Lung (tissue), 12 donors: ENCODE measurements around the gene AGAP1. TPM values are rescaled to one million over a fixed set of nuclear protein-coding genes. Genes with fewer than 3 reads are reported as not detected.

Experiments
- ATAC-seq: fragments of 200-7000 bp; cut with Tn5 transposase; one replicate; pipeline ENCODE4 v1.9.1; 2020; ENCODE audit warnings: moderate number of reproducible peaks; ENCODE audit not compliant: insufficient read depth, low FRiP score
- DNase-seq, 3 donors: peaks; one replicate each; pipeline ENCODE4 v3.0.0-alpha.2; 2013 to 2017
- H3K27ac ChIP-seq, 2 donors: one replicate each; pipeline ENCODE4 v1.5.1; 2013; ENCODE audit warnings: mild to moderate bottlenecking in 2 of 2, moderate library complexity in 2 of 2, control low read depth in 1 of 2, inconsistent platforms in 1 of 2, low read depth in 1 of 2, low read length in 1 of 2
- H3K27me3 ChIP-seq, 3 donors: one replicate each; pipeline ENCODE4 v1.5.1; 2013; ENCODE audit warnings: low read length in 2 of 3; ENCODE audit not compliant: control insufficient read depth in 3 of 3, insufficient read depth in 3 of 3
- H3K36me3 ChIP-seq, 4 donors: one replicate each; pipeline ENCODE4 v1.5.1; 2013; ENCODE audit warnings: low read length in 4 of 4, mild to moderate bottlenecking in 1 of 4, moderate library complexity in 1 of 4; ENCODE audit not compliant: control insufficient read depth in 4 of 4, insufficient read depth in 4 of 4
- H3K4me1 ChIP-seq, 5 donors: one replicate each; pipeline ENCODE4 v1.5.1; 2013; ENCODE audit warnings: low read length in 5 of 5, mild to moderate bottlenecking in 2 of 5, moderate library complexity in 1 of 5; ENCODE audit not compliant: control insufficient read depth in 5 of 5, insufficient read depth in 5 of 5
- H3K4me3 ChIP-seq: one replicate; pipeline ENCODE4 v1.5.1; 2013; ENCODE audit warnings: mild to moderate bottlenecking, control low read depth, moderate library complexity
- H3K9ac ChIP-seq, 2 donors: one replicate each; pipeline ENCODE4 v1.5.1; 2013; ENCODE audit warnings: low read length in 2 of 2, control low read depth in 1 of 2; ENCODE audit not compliant: insufficient read depth in 1 of 2
- H3K9me3 ChIP-seq, 4 donors: one replicate each; pipeline ENCODE4 v1.5.1; 2013; ENCODE audit warnings: low read length in 3 of 4, mild to moderate bottlenecking in 1 of 4, moderate library complexity in 1 of 4; ENCODE audit not compliant: control insufficient read depth in 4 of 4, insufficient read depth in 3 of 4
- WGBS, 2 donors: extraction: QIAGEN DNeasy Blood & Tissue Kit; methylation state at CpG; one replicate each; pipeline ENCODE4 v1.1.7; 2013; 5-methylcytosine and 5-hydroxymethylcytosine counted together
- polyA plus RNA-seq, 2 donors: library from polyadenylated mRNA; stranded (reverse); fragments of 200-250 nt; gene quantifications; one replicate each; pipeline ENCODE4 v1.2.1, GENCODE V29; 2013
- total RNA-seq, 2 donors: library from RNA; depleted of rRNA in 1 of 2; stranded (reverse); fragments of >200 nt in 1 of 2; gene quantifications; one replicate each; pipeline ENCODE4 v1.2.1, GENCODE V29; 2014 to 2021
- TF ChIP-seq, protein P1 (sequence below): IDR thresholded peaks from 2 replicates; pipeline ENCODE4 v1.5.1; 2012; ENCODE audit warnings: mild to moderate bottlenecking; ENCODE audit errors: control extremely low read depth, extremely low read depth
- donor health status: control.
- donor health status: control.
- donor health status: Bipolar disorder and iron deficiency.
- donor health status: healthy.
- donor health status: DM: yes; HTN: yes; CAD: no.

Gene AGAP1
- total and polyA plus RNA-seq, 4 donors, result 6.6 to 39.4 (median 20.2) TPM

DNA sequence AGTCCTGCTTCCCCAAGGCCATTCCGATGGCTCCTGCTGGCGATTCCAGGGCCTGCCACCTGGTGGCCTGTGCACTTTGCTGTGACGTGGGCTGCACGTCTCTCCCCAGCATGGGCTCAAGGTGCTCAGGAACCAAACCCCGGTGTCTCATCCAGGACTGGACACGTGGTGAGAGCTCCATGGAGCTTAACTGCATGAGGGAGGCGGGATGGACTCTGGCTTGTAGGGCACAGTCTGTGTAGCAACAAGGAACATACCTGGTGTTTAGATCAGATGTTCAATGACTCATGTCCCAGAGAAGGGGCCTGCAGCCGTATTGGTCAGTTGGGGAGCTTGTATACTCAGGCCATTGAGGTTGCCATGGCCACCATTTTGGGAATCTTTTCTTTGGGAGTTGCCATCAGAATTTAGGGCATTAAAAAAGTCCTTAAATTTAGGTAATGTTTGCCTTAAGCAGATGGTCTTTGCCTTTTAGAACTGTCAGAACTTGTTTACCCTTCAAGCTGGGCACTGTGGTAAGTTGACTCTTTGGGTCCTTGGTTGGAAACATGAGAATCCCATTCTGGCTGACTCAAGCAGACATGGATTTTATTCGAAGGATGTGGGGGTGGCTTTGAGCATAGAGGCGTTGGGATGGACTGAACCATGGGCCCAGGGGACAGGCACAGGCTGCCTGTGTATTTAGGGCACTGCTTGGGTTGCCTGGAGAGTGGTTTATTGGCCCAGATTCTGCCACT lies 21.0 kb downstream of the AGAP1 start:
- no peaks in the 10 kb centered on the region for H3K27me3 ChIP-seq
- peak overlapping the region in 1 of 2 donors; percentile 55 for H3K27ac ChIP-seq
- no peak overlapping the region for H3K4me3 ChIP-seq
- ATAC-seq (no peak), DNase-seq (no peak)
- no peaks in the 10 kb centered on the region for H3K36me3 ChIP-seq
- TF ChIP-seq, protein P1, sequence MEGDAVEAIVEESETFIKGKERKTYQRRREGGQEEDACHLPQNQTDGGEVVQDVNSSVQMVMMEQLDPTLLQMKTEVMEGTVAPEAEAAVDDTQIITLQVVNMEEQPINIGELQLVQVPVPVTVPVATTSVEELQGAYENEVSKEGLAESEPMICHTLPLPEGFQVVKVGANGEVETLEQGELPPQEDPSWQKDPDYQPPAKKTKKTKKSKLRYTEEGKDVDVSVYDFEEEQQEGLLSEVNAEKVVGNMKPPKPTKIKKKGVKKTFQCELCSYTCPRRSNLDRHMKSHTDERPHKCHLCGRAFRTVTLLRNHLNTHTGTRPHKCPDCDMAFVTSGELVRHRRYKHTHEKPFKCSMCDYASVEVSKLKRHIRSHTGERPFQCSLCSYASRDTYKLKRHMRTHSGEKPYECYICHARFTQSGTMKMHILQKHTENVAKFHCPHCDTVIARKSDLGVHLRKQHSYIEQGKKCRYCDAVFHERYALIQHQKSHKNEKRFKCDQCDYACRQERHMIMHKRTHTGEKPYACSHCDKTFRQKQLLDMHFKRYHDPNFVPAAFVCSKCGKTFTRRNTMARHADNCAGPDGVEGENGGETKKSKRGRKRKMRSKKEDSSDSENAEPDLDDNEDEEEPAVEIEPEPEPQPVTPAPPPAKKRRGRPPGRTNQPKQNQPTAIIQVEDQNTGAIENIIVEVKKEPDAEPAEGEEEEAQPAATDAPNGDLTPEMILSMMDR, result no peak
- H3K9ac ChIP-seq, result no peak overlapping the region
- 89% methylated on average over 10 of the region's 10 CpGs for WGBS, 2 donors
- peaks cover 0 to 2% (median 0%) of the 10 kb centered on the region in 4 donors for H3K9me3 ChIP-seq
- H3K4me1 ChIP-seq, result peaks cover 0 to 33% (median 9%) of the 10 kb centered on the region in 5 donors

GRCh38 chr2:235515364-235515742 lies 21.5 kb downstream of the AGAP1 start:
- peaks cover 0 to 33% (median 9%) of the 10 kb centered on the region in 5 donors for H3K4me1 ChIP-seq
- no peak overlapping the region for H3K9ac ChIP-seq
- H3K27ac ChIP-seq, result no peak overlapping the region
- H3K9me3 ChIP-seq, result peaks cover 0 to 2% (median 0%) of the 10 kb centered on the region in 4 donors
- DNase-seq, result no peak
- H3K4me3 ChIP-seq, result no peak overlapping the region
- WGBS, 2 donors, result 95 to 96% methylated on average over 7 of the region's 7 CpGs
- no peak for ATAC-seq
- TF ChIP-seq, protein P1, result no peak
- no peaks in the 10 kb centered on the region for H3K27me3 ChIP-seq
- no peaks in the 10 kb centered on the region for H3K36me3 ChIP-seq

DNA sequence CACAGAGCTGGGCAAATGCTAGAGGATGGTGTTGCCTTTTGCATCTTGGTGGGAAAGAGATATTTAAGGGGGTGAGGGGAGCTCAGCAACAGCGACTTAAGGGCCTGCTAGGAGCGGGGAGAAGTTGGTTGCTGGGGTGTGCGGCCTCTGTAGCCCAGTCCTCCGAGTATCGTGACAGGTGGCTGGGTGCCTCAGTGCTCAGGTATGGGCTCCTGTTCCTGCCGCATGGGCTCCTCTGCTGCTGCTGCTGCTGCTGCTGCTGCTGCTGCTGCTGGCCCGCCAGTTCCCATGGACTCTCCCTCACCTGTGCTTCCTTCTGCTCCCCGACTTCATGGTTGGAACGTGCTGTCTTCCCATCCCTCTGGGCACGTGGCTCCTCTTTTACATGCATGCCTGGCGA lies 22.0 kb downstream of the AGAP1 start:
- no peak for ATAC-seq
- no peak overlapping the region for H3K27ac ChIP-seq
- H3K9me3 ChIP-seq, result peaks cover 0 to 2% (median 0%) of the 10 kb centered on the region in 4 donors
- H3K9ac ChIP-seq, result no peak overlapping the region
- peaks cover 0 to 33% (median 9%) of the 10 kb centered on the region in 5 donors for H3K4me1 ChIP-seq
- no peak for DNase-seq
- no peaks in the 10 kb centered on the region for H3K36me3 ChIP-seq
- H3K4me3 ChIP-seq, result no peak overlapping the region
- no peaks in the 10 kb centered on the region for H3K27me3 ChIP-seq
- 93 to 95% methylated on average over 11 of the region's 11 CpGs for WGBS, 2 donors
- TF ChIP-seq, protein P1, result no peak

DNA sequence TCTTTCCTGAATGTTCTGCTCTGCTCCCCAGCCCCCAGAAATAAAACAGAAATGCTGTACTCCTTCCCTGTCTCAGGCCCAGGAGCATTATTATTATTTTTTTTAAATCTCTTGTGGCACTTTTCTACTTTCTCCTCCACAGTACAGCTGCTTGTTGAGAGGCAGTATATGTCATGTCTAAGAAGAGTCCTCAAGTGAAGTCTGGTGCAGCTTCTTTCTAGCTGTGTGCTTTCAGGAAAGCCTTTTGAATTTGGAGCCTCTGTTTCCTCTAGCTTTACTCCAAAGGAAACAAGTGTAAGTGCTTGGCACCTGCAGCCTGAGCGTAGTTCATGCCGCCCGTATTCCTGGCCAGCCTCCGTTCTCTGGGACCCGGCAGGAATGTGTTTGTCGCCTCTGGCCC lies 22.4 kb downstream of the AGAP1 start:
- Histone ChIP-seq H3K9me3 (peaks cover 0 to 2% (median 0%) of the 10 kb centered on the region in 4 donors), H3K36me3 (no peaks in the 10 kb centered on the region), H3K27ac (no peak overlapping the region), H3K4me3 (no peak overlapping the region), H3K9ac (no peak overlapping the region), H3K4me1 (peaks cover 0 to 29% (median 9%) of the 10 kb centered on the region in 5 donors), H3K27me3 (no peaks in the 10 kb centered on the region)
- DNase-seq (no peak), ATAC-seq (no peak)
- WGBS, 2 donors, result 96 to 98% methylated on average over 6 of the region's 6 CpGs
- TF ChIP-seq, protein P1, result no peak
